Breast epithelium (tissue), 3 donors: Measurements from ENCODE around the gene DCAF10.

Source experiments
- CTCF ChIP-seq, 3 donors: fragments of 450-650 bp; IDR thresholded peaks; one replicate each; pipeline ENCODE4 v1.5.1; 2016 to 2017; ENCODE audit warnings: antibody characterized with exemption in 3 of 3, mild to moderate bottlenecking in 3 of 3, moderate library complexity in 3 of 3
- POLR2A ChIP-seq: fragments of 450-650 bp; IDR thresholded peaks from one replicate; pipeline ENCODE4 v1.6.1; 2016; ENCODE audit warnings: antibody characterized with exemption, mild to moderate bottlenecking, moderate library complexity
- POLR2AphosphoS5 ChIP-seq, 3 donors: sonication (generic); formaldehyde crosslinking; IDR thresholded peaks; one replicate each; pipeline ENCODE4 v1.6.1; 2017; ENCODE audit warnings: antibody characterized with exemption in 3 of 3

- TF ChIP-seq CTCF (IDR thresholded peaks at IDR 0.05) (no peak), POLR2A (no peak), POLR2AphosphoS5 (IDR thresholded peaks at IDR 0.05) (no peak)
These were observed 114.2 kb downstream of the DCAF10 start for GRCh38 chr9:37914701-37915358.
